ENCODE measurements around the gene GUSB. TPM values are rescaled to one million over a fixed set of nuclear protein-coding genes. Genes with fewer than 3 reads are reported as not detected.

Gene GUSB
- total RNA-seq, 1 experiment from 2014 or later = 40.1 TPM

- DNase-seq = no peak
- no peaks in the 10 kb centered on the region for H3K27me3 ChIP-seq
- H3K9me3 ChIP-seq (replicated peaks) = no peaks in the 10 kb centered on the region
- no peaks in the 10 kb centered on the region for H3K4me1 ChIP-seq
- no peak overlapping the region for H3K4me3 ChIP-seq
- peaks cover 10% of the 10 kb centered on the region; the same call in 1 of the 2 replicates for H3K36me3 ChIP-seq
- no peak overlapping the region for H3K27ac ChIP-seq
Measured at GRCh38 chr7:65983965-65984658, 2.1 kb upstream of the GUSB start.

- Histone ChIP-seq H3K9me3 (replicated peaks) (no peaks in the 10 kb centered on the region), H3K27ac (no peak overlapping the region), H3K4me3 (peak overlapping the region; percentile 75), H3K27me3 (no peaks in the 10 kb centered on the region), H3K36me3 (peaks cover 27% of the 10 kb centered on the region), H3K4me1 (no peaks in the 10 kb centered on the region)
- peak in 1 of 2 experiments; percentile 23 for DNase-seq
Measured at GRCh38 chr7:65980478-65981250, 1.3 kb downstream of the GUSB start.

GRCh38 chr7:65979583-65980477, 2.2 kb downstream of the GUSB start:
- DNase-seq = no peak
- Histone ChIP-seq H3K9me3 (replicated peaks) (no peaks in the 10 kb centered on the region), H3K27me3 (no peaks in the 10 kb centered on the region), H3K27ac (no peak overlapping the region), H3K4me1 (no peaks in the 10 kb centered on the region), H3K36me3 (peaks cover 35% of the 10 kb centered on the region), H3K4me3 (no peak overlapping the region)

GRCh38 chr7:65978891-65979582, 3.0 kb downstream of the GUSB start:
- Histone ChIP-seq H3K9me3 (replicated peaks) (no peaks in the 10 kb centered on the region), H3K27ac (no peak overlapping the region), H3K36me3 (peaks cover 43% of the 10 kb centered on the region), H3K27me3 (no peaks in the 10 kb centered on the region), H3K4me1 (no peaks in the 10 kb centered on the region), H3K4me3 (no peak overlapping the region)
- no peak for DNase-seq

- H3K9me3 ChIP-seq (replicated peaks) = no peaks in the 10 kb centered on the region
- H3K27ac ChIP-seq = no peak overlapping the region
- no peaks in the 10 kb centered on the region for H3K27me3 ChIP-seq
- peaks cover 63% of the 10 kb centered on the region for H3K36me3 ChIP-seq
- DNase-seq = no peak
- no peak overlapping the region for H3K4me3 ChIP-seq
- no peaks in the 10 kb centered on the region for H3K4me1 ChIP-seq
Measured at GRCh38 chr7:65976659-65977196, 5.3 kb downstream of the GUSB start.

GRCh38 chr7:65975814-65976445, 6.1 kb downstream of the GUSB start:
- DNase-seq = no peak

GRCh38 chr7:65974876-65975275, 7.1 kb downstream of the GUSB start:
- DNase-seq = no peak
- Histone ChIP-seq H3K36me3 (peaks cover 75% of the 10 kb centered on the region), H3K27ac (no peak overlapping the region), H3K9me3 (replicated peaks) (no peaks in the 10 kb centered on the region), H3K4me1 (no peaks in the 10 kb centered on the region), H3K4me3 (no peak overlapping the region), H3K27me3 (no peaks in the 10 kb centered on the region)

More at GRCh38 chr7:65975814-65976445, 6.1 kb downstream of the GUSB start:
- H3K4me3 ChIP-seq = no peak overlapping the region
- H3K4me1 ChIP-seq = no peaks in the 10 kb centered on the region
- peaks cover 69% of the 10 kb centered on the region for H3K36me3 ChIP-seq
- no peak overlapping the region for H3K27ac ChIP-seq
- no peaks in the 10 kb centered on the region for H3K27me3 ChIP-seq
- no peaks in the 10 kb centered on the region for H3K9me3 ChIP-seq (replicated peaks)

GRCh38 chr7:65974191-65974801, 7.7 kb downstream of the GUSB start:
- Histone ChIP-seq H3K27ac (no peak overlapping the region), H3K36me3 (peaks cover 76% of the 10 kb centered on the region), H3K4me1 (no peaks in the 10 kb centered on the region), H3K27me3 (no peaks in the 10 kb centered on the region), H3K9me3 (replicated peaks) (no peaks in the 10 kb centered on the region), H3K4me3 (no peak overlapping the region)
- DNase-seq = no peak

- Histone ChIP-seq H3K27me3 (no peaks in the 10 kb centered on the region), H3K4me1 (no peaks in the 10 kb centered on the region), H3K36me3 (peaks cover 77% of the 10 kb centered on the region), H3K9me3 (replicated peaks) (no peaks in the 10 kb centered on the region), H3K27ac (no peak overlapping the region), H3K4me3 (no peak overlapping the region)
- no peak for DNase-seq
Measured at GRCh38 chr7:65972976-65973375, 9.0 kb downstream of the GUSB start.

GRCh38 chr7:65971021-65971420, 11.0 kb downstream of the GUSB start:
- H3K27ac ChIP-seq = no peak overlapping the region
- H3K27me3 ChIP-seq = no peaks in the 10 kb centered on the region
- no peaks in the 10 kb centered on the region for H3K9me3 ChIP-seq (replicated peaks)
- peaks cover 89% of the 10 kb centered on the region for H3K36me3 ChIP-seq
- no peaks in the 10 kb centered on the region for H3K4me1 ChIP-seq
- H3K4me3 ChIP-seq = no peak overlapping the region
- no peak for DNase-seq

- H3K9me3 ChIP-seq (replicated peaks) = no peaks in the 10 kb centered on the region
- H3K27ac ChIP-seq = no peak overlapping the region
- no peak for DNase-seq
- H3K27me3 ChIP-seq = no peaks in the 10 kb centered on the region
- H3K36me3 ChIP-seq = peaks cover 89% of the 10 kb centered on the region
- H3K4me3 ChIP-seq = no peak overlapping the region
- no peaks in the 10 kb centered on the region for H3K4me1 ChIP-seq
Measured at GRCh38 chr7:65968256-65969185, 13.5 kb downstream of the GUSB start.

- no peak overlapping the region for H3K27ac ChIP-seq
- no peak for DNase-seq
- H3K4me3 ChIP-seq = no peak overlapping the region
- H3K36me3 ChIP-seq = peaks cover 89% of the 10 kb centered on the region
- H3K4me1 ChIP-seq = no peaks in the 10 kb centered on the region
- H3K27me3 ChIP-seq = no peaks in the 10 kb centered on the region
- H3K9me3 ChIP-seq (replicated peaks) = no peaks in the 10 kb centered on the region
Measured at GRCh38 chr7:65967361-65968155, 14.5 kb downstream of the GUSB start.

Data from SJCRH30 (cell line).